Ammon's horn (tissue), 1 donor: ENCODE results near the gene DPEP1.
"Not testable (repeated sequence)": the region's sequence is repeated elsewhere in the genome, so short reads cannot be mapped to it uniquely, and the experiment has no call there.

Source experiments
- DNase-seq: peaks from one replicate; pipeline ENCODE4 v3.0.0-alpha.2; 2016; ENCODE audit warnings: low spot score

Gene DPEP1

GRCh38 chr16:89577055-89577759 lies 36.2 kb upstream of the DPEP1 start:
- no peak for DNase-seq

GRCh38 chr16:89579351-89579750 lies 34.1 kb upstream of the DPEP1 start:
- DNase-seq, result no peak

DNA sequence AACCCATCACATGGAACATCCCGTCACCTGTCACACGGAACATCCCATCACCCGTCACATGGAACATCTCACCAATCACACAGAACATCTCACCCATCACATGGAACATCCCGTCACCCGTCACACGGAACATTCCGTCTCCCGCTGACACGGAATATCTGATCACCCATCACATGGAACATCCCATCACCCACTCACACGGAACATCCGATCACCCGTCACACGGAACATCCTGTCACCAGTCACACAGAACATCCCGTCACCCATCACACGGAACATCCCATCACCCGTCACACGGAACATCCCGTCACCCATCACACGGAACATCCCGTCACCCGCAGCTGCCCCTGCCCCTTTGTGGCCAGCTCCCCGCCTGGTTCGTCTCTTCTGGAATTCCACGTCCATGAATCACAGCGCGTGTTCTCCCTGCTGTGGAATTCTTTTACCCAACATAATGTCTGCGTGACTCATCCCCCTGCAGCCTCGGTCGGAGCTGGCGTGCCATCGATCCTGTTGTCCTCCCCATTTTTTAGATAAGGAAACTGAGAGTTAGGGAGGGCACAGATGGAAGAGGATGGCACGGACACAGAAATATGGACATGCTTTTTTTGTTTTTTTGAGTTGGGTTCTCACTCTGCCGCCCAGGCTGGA lies 32.3 kb upstream of the DPEP1 start:
- no peak for DNase-seq

- DNase-seq, result no peak
These were observed 31.4 kb upstream of the DPEP1 start for GRCh38 chr16:89581861-89582563.

- DNase-seq, result no peak
These were observed 30.7 kb upstream of the DPEP1 start for GRCh38 chr16:89582614-89583196.

- no peak for DNase-seq
These were observed 30.1 kb upstream of the DPEP1 start for GRCh38 chr16:89583197-89583894.

DNA sequence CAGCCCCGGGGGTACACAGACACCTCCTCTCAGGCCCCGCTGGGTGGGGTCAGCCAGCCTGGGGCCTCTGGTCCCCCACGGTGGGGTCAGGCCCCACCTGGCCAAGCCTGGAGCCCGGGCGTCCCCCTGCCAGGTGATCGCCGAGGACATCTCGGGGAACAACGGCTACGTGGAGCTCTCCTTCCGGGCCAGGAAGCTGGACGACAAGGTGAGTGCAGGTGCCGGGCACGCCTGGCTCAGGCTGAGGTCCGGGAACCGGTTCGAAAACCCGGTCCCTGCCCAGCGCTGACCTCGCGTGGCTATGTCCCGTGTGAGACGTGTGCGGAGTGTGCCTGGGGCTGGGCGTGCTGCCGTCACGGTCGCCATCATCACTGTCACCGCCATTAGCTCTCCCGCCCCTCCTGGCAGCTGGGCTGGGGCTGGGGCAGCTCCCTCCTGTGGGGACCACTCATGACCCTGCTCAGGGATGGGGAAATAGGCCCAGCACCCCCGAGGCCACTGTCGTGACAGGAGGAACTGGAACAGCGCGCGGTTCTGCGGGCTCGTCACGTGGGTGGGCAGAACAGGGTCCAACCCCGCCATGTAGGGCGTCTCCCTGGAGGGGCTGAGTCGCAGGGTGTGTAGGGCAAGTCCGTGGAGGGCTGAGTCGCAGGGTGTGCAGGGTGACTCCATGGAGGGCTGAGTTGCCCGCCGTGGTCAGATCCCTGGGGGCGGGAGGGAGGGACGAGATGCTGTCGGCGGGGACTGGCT lies 29.4 kb upstream of the DPEP1 start:
- no peak for DNase-seq

DNA sequence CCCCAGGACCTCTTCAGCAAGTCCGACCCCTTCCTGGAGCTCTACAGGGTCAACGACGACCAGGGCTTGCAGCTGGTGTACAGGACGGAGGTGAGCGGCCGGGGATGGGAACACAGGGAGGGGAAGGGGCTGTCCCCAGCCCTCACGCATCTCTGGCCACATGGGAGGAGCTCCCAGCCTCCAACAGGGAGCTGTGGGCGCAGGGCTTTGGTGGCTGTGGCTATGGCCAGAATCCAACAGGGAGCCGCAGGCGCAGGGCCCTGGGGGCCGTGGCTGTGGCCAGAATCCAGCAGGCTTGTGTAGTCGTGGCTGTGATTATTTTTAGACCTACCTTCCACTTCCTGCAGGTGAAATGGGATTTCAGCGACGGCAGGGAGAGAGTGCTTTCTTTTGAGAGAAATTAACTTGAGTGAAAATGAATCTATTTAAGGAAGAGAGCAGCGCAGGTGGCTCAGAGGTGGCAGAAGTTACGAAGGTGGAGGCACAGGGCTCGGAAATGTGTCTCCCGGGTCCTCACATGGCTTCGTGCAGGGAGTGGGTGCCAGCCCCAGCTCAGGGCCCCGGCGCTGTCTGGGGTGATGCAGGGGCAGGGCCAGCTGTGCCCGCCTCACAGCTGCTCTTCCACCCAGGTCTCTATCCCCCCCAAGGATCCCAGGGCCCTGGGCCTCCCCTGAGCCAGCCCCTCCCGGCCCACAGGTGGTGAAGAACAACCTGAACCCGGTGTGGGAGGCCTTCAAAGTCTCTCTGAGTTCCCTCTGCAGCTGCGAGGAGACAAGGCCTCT lies 28.5 kb upstream of the DPEP1 start:
- no peak for DNase-seq

- DNase-seq, result no peak
These were observed 27.2 kb upstream of the DPEP1 start for GRCh38 chr16:89586218-89586617.

GRCh38 chr16:89586853-89587252 lies 26.6 kb upstream of the DPEP1 start:
- no peak for DNase-seq

DNA sequence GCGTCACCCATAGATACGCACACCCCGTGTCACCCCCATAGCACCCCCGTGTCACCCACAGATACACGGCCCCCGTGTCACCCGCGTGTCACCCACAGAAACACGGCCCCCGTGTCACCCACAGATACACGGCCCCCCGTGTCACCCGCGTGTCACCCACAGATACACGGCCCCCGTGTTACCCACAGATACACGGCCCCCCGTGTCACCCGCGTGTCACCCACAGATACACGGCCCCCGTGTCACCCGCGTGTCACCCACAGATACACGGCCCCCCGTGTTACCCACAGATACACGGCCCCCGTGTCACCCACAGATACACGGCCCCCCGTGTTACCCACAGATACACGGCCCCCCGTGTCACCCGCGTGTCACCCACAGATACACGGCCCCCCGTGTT lies 25.8 kb upstream of the DPEP1 start:
- DNase-seq, result not testable (repeated sequence)

DNA sequence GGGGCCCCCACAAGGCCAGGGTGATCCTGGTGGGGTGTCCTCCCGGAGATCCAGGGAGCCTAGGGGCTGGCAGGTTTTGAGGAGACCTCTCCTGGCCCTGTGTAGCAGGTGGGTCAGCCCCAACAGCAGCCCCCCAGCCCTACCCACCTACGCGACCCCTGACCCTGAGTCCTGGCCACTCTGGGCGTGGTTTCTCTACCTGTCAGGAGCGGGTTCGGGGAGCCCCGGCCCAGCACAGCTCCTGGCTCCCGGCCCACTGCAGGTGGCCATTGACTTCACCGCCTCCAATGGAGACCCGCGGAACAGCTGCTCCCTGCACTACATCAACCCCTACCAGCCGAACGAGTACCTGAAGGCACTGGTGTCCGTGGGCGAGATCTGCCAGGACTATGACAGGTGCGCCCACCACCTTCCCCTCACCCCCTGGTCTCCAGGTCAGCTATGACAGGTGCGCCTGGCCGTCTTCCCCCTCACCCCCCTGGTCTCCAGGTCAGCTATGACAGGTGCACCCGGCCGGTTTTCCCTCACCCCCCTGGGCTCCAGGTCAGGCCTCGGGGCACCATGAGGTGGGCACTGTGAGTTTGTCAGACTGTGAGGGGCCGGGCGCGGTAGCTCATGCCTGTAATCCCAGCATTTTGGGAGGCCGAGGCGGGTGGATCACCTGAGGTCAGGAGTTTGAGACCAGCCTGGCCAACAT lies 24.9 kb upstream of the DPEP1 start:
- no peak for DNase-seq

DNA sequence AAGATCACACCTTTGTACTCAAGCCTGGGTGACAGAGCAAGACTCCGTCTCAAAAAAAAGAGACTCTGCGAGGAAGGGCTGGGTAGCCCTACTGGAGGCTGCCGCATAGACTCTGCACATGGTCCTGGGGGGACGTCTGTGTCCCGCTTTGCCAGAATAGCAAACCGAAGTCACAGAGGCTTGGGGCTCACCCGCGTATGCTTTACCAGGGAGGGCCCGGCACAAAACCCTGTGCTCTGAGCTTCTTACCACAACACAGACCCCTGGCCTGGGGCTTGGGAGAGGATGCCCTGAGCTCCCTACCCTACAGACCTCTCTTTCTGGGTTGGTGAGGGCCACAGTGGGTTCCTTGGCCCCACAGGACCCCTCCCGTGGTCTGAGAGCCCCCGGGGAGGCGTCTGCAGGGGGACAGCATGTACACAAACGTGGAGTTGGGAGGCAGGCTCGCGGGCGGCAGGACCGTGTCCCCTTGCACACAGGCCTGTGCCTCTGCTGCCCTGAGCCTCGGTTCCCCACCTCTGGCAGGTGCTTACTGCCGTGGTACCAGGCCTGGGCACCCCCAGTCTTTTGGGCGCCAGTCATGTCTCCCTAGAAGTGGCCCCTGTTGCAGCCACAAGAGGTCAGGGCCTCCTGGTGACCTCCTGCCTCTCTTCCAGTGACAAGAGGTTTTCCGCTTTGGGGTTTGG lies 24.1 kb upstream of the DPEP1 start:
- DNase-seq, result no peak

GRCh38 chr16:89593841-89594240 lies 19.6 kb upstream of the DPEP1 start:
- no peak for DNase-seq

DNA sequence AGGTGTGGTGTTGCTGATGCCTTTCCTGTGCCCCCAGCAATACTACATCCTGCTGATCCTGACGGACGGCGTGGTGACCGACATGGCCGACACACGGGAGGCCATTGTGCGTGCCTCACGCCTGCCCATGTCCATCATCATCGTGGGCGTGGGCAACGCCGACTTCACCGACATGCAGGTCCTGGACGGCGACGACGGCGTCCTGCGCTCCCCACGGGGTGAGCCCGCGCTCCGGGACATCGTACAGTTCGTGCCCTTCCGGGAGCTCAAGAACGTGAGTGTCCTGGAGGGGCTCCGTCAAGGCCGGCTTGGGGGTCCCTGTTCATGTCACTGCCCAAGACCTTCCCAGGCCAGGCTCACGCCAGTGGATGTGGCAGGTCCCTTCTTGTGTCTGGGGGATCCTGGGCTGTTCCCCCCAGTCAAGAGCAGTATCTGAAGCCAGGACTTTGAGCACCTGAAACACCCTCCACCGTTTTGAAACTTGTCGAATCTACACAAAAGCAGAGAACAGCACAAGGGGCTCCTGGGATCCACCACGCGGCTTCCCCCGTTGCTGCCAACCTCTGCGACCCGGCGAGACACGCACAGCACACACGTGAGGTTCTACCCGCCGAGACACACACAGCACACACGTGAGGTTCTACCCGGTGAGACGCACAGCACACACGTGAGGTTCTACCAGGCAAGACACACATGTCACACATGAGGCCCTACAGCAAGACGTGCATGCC lies 17.9 kb upstream of the DPEP1 start:
- no peak for DNase-seq

DNA sequence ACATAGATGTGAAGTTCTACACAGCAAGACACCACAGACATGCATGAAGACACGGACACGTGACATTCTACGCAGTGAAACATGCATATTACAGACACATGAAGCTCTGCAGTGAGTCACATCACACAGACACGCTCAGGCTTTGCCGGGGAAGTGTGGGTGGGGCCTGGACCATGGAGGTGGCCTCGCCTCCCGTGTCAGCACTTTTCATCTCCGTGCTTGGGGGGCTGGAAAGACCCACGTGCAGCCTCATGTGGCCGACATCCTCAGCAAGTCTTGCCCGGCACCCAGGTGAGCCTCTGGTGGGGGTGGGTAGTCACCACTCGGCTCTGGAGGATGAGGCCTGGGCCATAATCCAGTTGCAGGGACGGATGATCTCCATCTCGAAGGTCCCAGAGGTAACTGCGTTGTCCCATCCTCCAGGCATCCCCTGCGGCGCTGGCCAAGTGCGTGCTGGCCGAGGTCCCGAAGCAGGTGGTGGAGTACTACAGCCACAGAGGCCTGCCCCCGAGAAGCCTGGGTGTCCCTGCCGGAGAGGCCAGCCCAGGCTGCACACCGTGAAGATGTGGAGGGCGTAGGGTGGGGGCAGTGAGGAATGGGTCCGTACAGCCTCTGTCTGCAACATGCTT lies 17.3 kb upstream of the DPEP1 start:
- no peak for DNase-seq

DNA sequence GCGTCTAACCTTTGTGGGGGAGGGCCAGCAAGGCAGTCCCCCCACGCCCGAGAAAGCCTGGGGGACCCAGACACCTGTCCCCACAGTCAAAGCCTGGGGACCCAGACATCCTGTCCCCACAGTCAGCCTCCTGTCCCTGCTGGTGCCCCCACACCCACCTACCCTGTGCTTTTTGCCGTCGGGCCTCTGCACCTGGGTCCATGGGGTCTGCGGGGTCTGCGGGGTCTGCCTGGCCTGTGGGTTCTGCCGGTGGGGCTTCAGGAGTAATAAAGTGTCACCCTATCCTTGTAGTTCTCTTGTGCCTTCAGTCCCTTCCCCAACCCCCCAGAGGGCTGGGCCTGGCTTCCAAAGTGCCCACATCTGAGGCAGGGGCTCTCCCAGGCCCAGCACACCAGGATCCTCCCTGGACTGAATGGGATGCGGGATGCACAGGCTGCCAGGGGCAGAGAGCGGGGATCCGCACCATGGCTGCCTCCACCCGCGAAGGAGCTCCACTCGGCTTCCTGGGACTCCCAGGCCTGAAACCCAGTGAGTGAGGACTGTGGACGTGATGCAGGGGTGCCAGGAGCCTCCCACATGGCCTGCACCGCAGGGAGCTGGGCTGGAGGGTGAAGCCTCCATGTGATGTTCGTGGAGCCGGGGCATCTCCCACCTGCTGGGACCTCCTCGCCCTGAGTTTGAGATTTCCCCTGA lies 16.3 kb upstream of the DPEP1 start:
- no peak for DNase-seq

DNA sequence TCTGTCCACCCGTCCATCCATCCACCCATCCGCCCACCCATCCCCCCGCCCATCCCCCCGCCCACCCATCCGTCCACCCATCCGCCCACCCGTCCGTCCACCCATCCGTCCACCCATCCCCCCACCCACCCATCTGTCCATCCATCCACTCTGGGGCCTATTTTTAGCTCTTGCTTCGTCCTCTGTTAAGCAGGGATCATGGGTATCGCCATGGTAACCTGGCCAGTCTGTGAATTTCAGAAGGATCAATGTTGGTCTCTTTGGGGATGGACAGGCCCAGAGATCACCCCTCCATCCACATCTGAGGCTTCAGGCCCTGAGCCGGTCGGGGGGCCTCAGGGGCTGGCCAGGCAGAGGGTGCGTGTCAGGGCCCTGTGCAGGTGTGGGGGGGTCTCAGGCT lies 15.2 kb upstream of the DPEP1 start:
- no peak for DNase-seq
